ENCODE data around the gene NCAPD2. TPM values are rescaled to one million over a fixed set of nuclear protein-coding genes. Genes with fewer than 3 reads are reported as not detected.
A peak's percentile ranks its signal among the peaks of the same experiment; 100 is the strongest.

Gene NCAPD2
- total RNA-seq, 3 donors from 2014 or later (not counting 1 experiment from before 2014, with no cell fraction given): 38.8 to 53.1 (median 44.1) TPM

- peak overlapping the region; percentile 95 to 97 for H3K27ac Mint-ChIP-seq
- Histone ChIP-seq H3K36me3 (ENCODE audit: control insufficient read depth, insufficient read depth, low read length) (peaks cover 33% of the 10 kb centered on the region), H3K9me3 (ENCODE audit: control insufficient read depth, insufficient read depth, low read length) (no peaks in the 10 kb centered on the region), H3K27ac (ENCODE audit: low read length) (no peak overlapping the region), H3K4me1 (ENCODE audit: control insufficient read depth, insufficient read depth, low read length) (peaks cover 45% of the 10 kb centered on the region), H3K4me3 (ENCODE audit: low read length) (no peak overlapping the region), H3K27me3 (ENCODE audit: control insufficient read depth, insufficient read depth, low read length) (no peaks in the 10 kb centered on the region)
- peaks cover 7% of the 10 kb centered on the region for H3K36me3 Mint-ChIP-seq
- DNase-seq (no peak), ATAC-seq (no peak)
- H3K9me3 Mint-ChIP-seq: no peaks in the 10 kb centered on the region
- peaks cover 59 to 72% of the 10 kb centered on the region in 2 donors for H3K4me1 Mint-ChIP-seq
- H3K27me3 Mint-ChIP-seq (ENCODE audit: low read depth in 2 of 2): no peaks in the 10 kb centered on the region
- intact Hi-C loops (cut with micrococcal nuclease): no loop called here
- peak overlapping the region; percentile 57 for H3K4me3 Mint-ChIP-seq
- no peak for TF ChIP-seq CTCF (IDR thresholded peaks at IDR 0.05)
These were observed 25.7 kb upstream of the NCAPD2 start for GRCh38 chr12:6468283-6468575.

DNA sequence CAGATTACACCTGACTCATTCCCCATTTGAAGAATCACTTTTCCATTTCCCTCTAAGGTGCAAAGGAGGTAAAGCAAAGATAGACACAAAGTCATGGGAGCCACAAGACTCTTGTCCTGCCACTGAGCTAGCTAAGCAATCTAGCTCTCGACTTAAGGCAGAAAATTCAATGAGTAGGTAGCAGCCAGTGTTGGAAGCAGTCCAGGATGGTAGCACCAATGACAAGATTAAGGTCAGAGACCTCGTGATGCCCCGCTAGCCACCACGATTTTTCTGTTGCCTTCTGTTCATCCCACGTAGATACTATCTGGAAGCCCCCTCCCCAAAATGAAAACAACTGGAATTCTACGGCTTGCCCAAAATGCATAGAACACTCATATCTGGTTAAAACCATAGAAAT, 24.8 kb upstream of the NCAPD2 start:
- Mint-ChIP-seq H3K36me3 (peaks cover 7% of the 10 kb centered on the region), H3K27me3 (ENCODE audit: low read depth in 2 of 2) (no peaks in the 10 kb centered on the region), H3K4me1 (peaks cover 50 to 63% of the 10 kb centered on the region in 2 donors), H3K9me3 (no peaks in the 10 kb centered on the region), H3K4me3 (peak overlapping the region; percentile 93), H3K27ac (peak overlapping the region; percentile 95 to 97)
- peak in 1 of 2 donors; percentile 35 for DNase-seq
- Histone ChIP-seq H3K4me1 (ENCODE audit: control insufficient read depth, insufficient read depth, low read length) (peaks cover 37% of the 10 kb centered on the region), H3K4me3 (ENCODE audit: low read length) (no peak overlapping the region), H3K27ac (ENCODE audit: low read length) (no peak overlapping the region), H3K27me3 (ENCODE audit: control insufficient read depth, insufficient read depth, low read length) (no peaks in the 10 kb centered on the region), H3K36me3 (ENCODE audit: control insufficient read depth, insufficient read depth, low read length) (peaks cover 24% of the 10 kb centered on the region), H3K9me3 (ENCODE audit: control insufficient read depth, insufficient read depth, low read length) (no peaks in the 10 kb centered on the region)
- 51% methylated on average over 6 of the region's 6 CpGs for WGBS (ENCODE audit: insufficient coverage)
- intact Hi-C loops (cut with micrococcal nuclease): no loop called here
- ATAC-seq: no peak
- TF ChIP-seq CTCF (IDR thresholded peaks at IDR 0.05): no peak

DNA sequence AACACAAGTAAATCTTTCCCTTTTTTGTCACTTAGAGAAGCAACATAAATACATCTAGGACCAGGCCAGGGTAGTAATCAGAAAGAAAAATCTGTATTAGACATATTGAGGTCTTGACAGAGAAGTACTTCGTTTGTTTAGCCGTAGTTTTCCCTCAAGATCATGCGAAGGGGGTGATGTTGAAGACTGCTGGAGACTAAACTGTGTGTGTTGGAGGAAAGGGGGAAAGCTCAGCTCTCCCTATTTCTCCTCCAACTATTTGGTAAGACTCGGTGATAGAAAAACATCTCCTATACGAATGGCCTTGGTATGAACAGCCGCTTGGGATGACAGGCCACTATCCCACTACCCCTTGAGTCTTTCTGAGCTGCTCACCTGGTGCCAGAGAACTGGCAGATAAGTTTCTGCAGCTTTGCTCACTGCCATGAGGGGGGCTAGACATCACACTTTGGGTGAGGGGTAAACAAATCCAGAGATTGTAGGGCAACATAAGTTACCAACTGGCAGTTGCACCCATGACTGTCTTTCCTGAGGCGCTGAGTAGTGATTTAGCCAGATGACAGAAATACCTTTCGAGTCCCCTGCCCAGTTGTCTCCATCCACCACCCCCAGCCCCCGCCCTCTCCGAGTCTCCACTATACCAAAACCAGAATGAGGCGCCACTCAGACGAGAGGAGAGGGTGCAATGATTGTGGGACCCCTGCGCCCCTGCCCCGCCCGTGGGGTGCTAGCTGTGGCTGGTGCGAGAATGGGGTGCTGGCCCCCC, 24.1 kb upstream of the NCAPD2 start:
- WGBS (ENCODE audit: insufficient coverage): 22% methylated on average over 13 of the region's 16 CpGs
- intact Hi-C loops (cut with micrococcal nuclease): loop anchor here (1.0 to 2.0 kb wide), 3 partner anchors 17 to 65 kb away; partner anchors contain the start of genes GAPDH, NCAPD2 and TAPBPL
- H3K36me3 Mint-ChIP-seq: peaks cover 7% of the 10 kb centered on the region

More for the DNA sequence above, 24.1 kb upstream of the NCAPD2 start:
- no peak for TF ChIP-seq CTCF (IDR thresholded peaks at IDR 0.05)
- H3K9me3 Mint-ChIP-seq: no peaks in the 10 kb centered on the region
- DNase-seq (no peak), ATAC-seq (no peak)
- H3K27me3 Mint-ChIP-seq (ENCODE audit: low read depth in 2 of 2): no peaks in the 10 kb centered on the region
- Histone ChIP-seq H3K4me1 (ENCODE audit: control insufficient read depth, insufficient read depth, low read length) (peaks cover 30% of the 10 kb centered on the region), H3K27ac (ENCODE audit: low read length) (peak overlapping the region; percentile 94), H3K36me3 (ENCODE audit: control insufficient read depth, insufficient read depth, low read length) (peaks cover 17% of the 10 kb centered on the region), H3K9me3 (ENCODE audit: control insufficient read depth, insufficient read depth, low read length) (no peaks in the 10 kb centered on the region), H3K4me3 (ENCODE audit: low read length) (peak overlapping the region; percentile 94), H3K27me3 (ENCODE audit: control insufficient read depth, insufficient read depth, low read length) (no peaks in the 10 kb centered on the region)
- peaks cover 43 to 56% of the 10 kb centered on the region in 2 donors for H3K4me1 Mint-ChIP-seq
- peak overlapping the region; percentile 93 for H3K4me3 Mint-ChIP-seq
- peak overlapping the region; percentile 95 to 97 for H3K27ac Mint-ChIP-seq
